ENCODE measurements around the gene JUND. TPM values are rescaled to one million over a fixed set of nuclear protein-coding genes. Genes with fewer than 3 reads are reported as not detected.

The JUND gene
- total RNA-seq, 2 donors from 2014 or later: 122 to 169 TPM

DNA sequence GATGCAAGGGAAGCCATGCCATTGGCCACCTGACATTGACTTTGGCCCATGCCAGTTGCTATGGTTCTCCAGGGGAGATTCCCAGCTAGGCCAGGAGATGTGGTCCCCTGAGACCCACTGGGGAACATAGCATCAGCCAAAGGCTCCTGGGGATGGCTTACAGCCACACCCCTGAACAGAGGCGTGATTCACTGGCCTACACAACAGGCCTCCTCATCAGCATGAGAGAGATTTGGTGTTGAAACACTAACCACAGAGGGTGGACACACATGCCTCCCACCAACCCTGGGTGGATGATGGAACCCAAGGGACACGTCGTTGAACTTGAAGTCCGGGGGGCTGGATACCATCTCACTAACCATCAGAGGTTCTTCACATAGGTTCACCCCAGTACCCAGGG is 21.5 kb downstream of the JUND start:
- ATAC-seq (no peak), DNase-seq (no peak)
- intact Hi-C loops (cut with DNase I): no loop called here

GRCh38 chr19:18257503-18258470 is 23.6 kb downstream of the JUND start:
- intact Hi-C loops (cut with DNase I): no loop called here
- ATAC-seq (no peak), DNase-seq (no peak)

DNA sequence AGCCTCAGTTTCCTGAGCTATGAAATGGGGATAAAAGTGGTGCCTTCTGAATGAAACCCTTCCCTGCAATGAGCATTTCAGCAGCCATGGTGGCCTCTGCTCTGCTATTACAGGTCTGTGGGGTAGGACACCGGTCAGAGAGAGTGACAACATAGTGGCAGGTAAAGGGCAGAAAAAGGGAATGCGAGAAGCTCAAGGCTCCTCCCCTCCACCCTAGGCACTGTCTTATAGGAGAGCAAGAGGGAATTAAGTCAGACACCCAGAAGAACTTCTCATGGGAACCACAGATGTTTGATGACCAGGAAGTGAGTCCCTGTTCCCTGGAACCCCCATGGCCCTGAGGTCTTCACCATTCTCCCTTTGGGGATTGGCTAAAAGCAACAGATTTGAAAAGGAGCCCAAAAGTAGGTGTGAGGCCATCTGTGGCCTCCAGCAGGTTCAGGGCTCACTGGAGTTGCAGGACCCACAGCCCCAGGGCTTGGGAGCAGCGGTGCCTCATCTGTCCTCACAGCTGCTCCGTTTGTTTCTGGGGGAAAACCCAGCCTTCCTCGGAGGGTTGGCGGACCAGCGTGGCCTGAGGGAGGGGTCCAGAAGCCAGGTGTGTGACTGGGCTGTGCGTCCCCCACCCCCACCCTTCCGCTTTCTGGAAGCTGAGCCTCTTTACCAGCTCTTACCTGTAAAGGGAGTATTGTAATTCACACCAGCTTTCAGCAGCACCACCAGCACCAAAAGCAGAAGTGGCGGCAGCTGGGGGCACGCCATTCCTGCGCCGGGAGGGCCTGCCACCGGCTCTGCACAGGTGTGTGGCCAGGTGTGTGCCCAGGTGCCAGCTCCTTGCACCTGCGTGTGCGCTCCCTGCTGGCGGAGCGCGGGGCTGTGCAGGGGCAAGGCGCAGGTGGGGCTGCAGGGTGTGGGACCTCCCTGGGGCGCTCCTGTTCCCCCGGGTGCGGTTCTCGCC is 26.6 kb downstream of the JUND start:
- no peak for ATAC-seq

GRCh38 chr19:18253716-18254115 is 27.7 kb downstream of the JUND start:
- ATAC-seq: no peak
- intact Hi-C loops (cut with DNase I): loop anchor here (5.0 kb wide), 2 partner anchors 41 to 141 kb away; no protein-coding TSS in a partner anchor
- DNase-seq: no peak

More for the DNA sequence above, 26.6 kb downstream of the JUND start:
- intact Hi-C loops (cut with DNase I): loop anchor here (5.0 kb wide), 2 partner anchors 43 to 143 kb away; no protein-coding TSS in a partner anchor
- no peak for DNase-seq

DNA sequence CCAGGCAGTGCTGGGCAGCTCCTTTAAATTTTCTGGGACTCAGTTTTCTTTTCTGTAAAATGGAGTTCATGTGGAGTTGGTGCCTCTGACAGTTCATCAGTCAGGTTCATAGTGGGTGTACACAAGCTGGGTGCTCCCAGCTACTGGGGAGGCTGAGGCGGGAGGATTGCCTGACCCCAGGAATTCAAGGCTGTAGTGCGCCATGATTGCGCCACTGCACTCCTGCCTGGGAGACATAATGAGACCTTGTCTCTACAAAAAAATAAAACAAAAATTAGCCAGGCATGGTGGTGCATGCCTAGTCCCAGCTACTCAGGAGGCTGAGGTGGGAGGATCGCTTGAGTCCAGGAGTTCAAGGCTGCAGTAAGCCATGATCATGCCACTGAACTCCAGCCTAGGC is 28.3 kb downstream of the JUND start:
- intact Hi-C loops (cut with DNase I): loop anchor here (5.0 kb wide), 2 partner anchors 41 to 141 kb away; no protein-coding TSS in a partner anchor
- ATAC-seq: no peak
- DNase-seq: no peak

DNA sequence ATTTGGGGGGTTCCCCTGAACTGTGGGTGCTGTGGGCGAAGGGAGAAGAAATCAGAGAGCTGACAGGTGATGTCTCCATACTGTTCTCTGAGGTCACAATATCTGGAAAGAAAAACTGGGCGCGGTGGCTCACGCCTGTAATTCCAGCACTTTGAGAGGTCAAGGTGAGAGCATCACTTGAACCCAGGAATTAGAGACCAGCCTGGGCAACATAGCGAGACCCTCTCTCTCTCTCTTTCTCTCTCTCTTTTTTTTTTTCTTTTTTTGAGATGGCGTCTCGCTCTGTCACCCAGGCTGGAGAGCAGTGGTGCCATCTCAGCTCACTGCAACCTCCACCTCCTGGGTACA is 29.1 kb downstream of the JUND start:
- ATAC-seq: no peak
- intact Hi-C loops (cut with DNase I): loop anchor here (5.0 kb wide), 2 partner anchors 40 to 140 kb away; no protein-coding TSS in a partner anchor
- no peak for DNase-seq

DNA sequence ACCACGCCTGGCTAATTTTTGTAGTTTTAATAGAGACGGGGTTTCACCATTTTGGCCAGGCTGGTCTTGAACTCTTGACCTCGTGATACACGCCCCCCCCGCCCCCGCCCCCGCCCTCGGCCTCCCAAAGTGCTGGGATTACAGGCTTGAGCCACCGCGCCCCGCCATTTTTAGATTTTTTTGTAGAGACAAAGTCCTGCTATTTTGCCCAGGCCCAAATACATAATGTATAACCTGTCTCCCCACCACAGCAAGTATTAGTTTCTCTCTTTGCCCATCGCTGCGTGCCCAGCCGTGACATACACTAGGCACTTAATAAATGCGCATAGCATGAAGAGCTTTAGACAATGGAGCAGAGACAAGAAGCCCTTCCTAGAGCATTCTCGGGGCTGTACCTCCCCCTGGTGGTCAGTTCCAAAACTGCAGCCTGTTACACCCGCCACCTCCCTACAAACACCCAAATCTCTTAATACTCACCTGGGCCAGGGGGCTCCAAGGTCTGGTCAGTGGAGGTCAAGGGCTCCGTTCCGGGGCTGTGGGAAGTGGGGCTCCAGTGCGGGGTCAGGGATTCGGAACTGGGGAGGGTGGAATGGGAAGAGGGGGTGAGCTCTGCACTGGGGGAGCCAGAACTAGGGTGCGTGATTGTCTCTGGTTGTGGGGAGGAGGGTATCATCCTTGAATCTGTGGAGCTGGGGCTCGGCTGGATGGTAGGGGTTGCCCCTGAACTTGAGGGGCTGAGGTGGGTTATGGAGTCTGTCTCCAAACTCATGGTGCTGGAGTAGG is 29.6 kb downstream of the JUND start:
- ATAC-seq: peak; percentile 58 to 76
- DNase-seq: peak; percentile 68
- intact Hi-C loops (cut with DNase I): loop anchor here (1.0 to 5.0 kb wide), 3 partner anchors 39 to 139 kb away; no protein-coding TSS in a partner anchor

GRCh38 chr19:18249834-18250233 is 31.6 kb downstream of the JUND start:
- intact Hi-C loops (cut with DNase I): loop anchor here (5.0 kb wide), 2 partner anchors 38 to 138 kb away; no protein-coding TSS in a partner anchor
- DNase-seq: no peak
- no peak for ATAC-seq

- intact Hi-C loops (cut with DNase I): no loop called here
- ATAC-seq (no peak), DNase-seq (no peak)
These were observed 36.1 kb downstream of the JUND start for GRCh38 chr19:18245297-18245696.

DNA sequence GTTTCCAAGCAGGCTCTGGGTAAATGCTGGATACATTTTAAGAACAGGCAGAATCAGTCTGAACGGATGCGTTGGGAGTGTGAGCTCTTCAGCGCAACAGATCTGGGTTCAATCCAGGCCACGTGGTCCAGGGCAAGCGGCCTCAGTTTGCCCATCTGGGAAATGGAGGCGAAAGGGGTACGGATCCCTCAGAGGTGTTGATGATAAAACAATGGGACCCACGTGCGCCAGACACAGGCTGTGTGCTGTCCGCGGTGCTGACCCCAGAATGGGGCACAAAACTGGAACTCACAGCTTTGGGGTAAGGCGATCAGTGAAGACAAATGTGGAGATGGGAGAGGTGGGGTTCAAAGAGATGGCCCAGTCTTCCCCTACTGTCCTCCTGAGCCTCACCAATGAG is 42.1 kb downstream of the JUND start:
- ATAC-seq: no peak
- DNase-seq: no peak
- intact Hi-C loops (cut with DNase I): no loop called here

GRCh38 chr19:18234194-18234593 is 47.2 kb downstream of the JUND start:
- intact Hi-C loops (cut with DNase I): no loop called here

GRCh38 chr19:18233224-18233825 is 48.1 kb downstream of the JUND start:
- no peak for DNase-seq
- intact Hi-C loops (cut with DNase I): no loop called here
- ATAC-seq: peak; percentile 56 to 68

More at GRCh38 chr19:18234194-18234593, 47.2 kb downstream of the JUND start:
- no peak for ATAC-seq
- no peak for DNase-seq

- DNase-seq (no peak), ATAC-seq (no peak)
- intact Hi-C loops (cut with DNase I): no loop called here
These were observed 48.7 kb downstream of the JUND start for GRCh38 chr19:18232540-18233223.

- DNase-seq: no peak
- ATAC-seq: no peak
- intact Hi-C loops (cut with DNase I): no loop called here
These were observed 49.6 kb downstream of the JUND start for GRCh38 chr19:18231775-18232174.

DNA sequence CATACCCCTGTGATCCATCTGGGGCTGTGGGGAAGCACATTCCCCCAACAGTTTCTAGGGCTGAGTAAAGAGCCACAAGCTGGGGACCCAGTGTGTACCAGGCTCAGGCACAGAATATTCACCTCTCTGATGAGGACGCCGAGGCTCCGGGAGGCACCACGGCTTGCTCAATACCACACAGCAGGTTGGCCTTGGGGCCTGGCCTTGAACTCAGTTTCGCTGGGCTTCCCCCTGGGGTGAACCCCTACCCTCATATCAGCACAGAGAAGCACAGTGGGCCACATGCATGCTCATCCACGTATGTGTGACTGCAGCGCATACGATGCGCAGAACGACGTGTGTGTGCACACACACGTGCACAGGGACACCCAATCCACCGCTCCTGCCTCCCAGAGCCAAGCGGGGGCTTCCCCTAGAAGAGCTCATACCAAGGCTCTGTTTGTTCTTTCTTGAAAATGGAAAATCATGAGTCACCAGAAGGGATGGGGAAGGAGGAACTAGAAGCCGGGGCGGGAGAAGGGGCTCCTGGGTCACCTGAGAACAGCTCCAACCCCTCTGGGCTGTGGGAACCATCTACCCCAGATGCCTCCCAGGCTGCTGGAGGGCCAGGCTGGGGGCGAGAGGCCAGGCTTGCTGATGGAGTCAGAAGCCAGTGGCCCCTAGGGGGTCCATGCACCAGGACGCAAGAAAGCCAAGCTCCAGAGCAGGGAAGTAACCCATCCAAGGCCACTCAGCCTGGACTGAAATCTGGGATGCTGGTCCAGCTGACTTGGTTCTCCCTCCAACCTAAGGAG is 50.3 kb downstream of the JUND start:
- DNase-seq (no peak), ATAC-seq (no peak)
- intact Hi-C loops (cut with DNase I): no loop called here

DNA sequence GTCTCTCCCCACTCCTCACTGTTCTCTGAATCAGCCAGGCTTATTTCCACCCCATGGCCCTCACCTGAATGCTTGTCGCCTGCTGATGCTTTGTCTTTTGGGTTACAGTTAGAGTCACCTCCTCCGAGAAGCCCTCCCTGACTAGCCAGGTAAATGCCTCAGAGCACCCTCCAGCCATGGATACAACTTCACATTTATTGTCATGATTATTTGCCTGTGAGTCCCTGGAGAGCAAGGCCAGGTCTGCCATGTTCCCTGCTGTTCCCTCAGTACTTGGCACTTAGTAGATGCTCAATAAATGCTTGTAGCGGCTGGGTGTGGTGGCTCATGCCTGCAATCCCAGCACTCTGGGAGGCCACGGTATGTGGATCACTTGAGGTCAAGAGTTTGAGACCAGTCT is 51.5 kb downstream of the JUND start:
- DNase-seq (no peak), ATAC-seq (no peak)
- intact Hi-C loops (cut with DNase I): no loop called here

Data from left cardiac atrium (tissue), 4 donors.